Stimulated activated naive CD8-positive, alpha-beta T cell treated with anti-CD3 and anti-CD28 coated beads, Interleukin-15, amount 100 ng/mL, for 72 hours (primary cell): Measurements from ENCODE around the gene RNF183.
"Not testable (repeated sequence)": the region's sequence is repeated elsewhere in the genome, so short reads cannot be mapped to it uniquely, and the experiment has no call there.

ENCODE experiments used
- ATAC-seq: fragments of 150-1000 bp; cut with Tn5 transposase; 2 replicates; pipeline ENCODE4 v1.10.0; 2021; ENCODE audit warnings: mild to moderate bottlenecking, moderate library complexity
- DNase-seq, 2 donors: peaks; one replicate each; pipeline ENCODE4 v3.0.0; 2021 to 2022
- H3K27ac Mint-ChIP-seq, 2 donors: one replicate each; pipeline ENCODE4 v1.8.0; 2022; ENCODE audit warnings: mild to moderate bottlenecking in 2 of 2, mixed read lengths in 2 of 2, moderate library complexity in 2 of 2
- H3K27me3 Mint-ChIP-seq: one replicate; pipeline ENCODE4 v1.8.0; 2022; ENCODE audit warnings: mixed read lengths
- H3K4me1 Mint-ChIP-seq: one replicate; pipeline ENCODE4 v1.8.0; 2022; ENCODE audit warnings: mild to moderate bottlenecking, mixed read lengths
- H3K4me3 Mint-ChIP-seq, 2 donors: one replicate each; pipeline ENCODE4 v1.8.0; 2022; ENCODE audit warnings: mild to moderate bottlenecking in 2 of 2, mixed read lengths in 2 of 2, moderate library complexity in 1 of 2
- H3K9me3 Mint-ChIP-seq, 2 donors: one replicate each; pipeline ENCODE4 v1.8.0; 2022; ENCODE audit warnings: mixed read lengths in 2 of 2

Gene RNF183

DNA sequence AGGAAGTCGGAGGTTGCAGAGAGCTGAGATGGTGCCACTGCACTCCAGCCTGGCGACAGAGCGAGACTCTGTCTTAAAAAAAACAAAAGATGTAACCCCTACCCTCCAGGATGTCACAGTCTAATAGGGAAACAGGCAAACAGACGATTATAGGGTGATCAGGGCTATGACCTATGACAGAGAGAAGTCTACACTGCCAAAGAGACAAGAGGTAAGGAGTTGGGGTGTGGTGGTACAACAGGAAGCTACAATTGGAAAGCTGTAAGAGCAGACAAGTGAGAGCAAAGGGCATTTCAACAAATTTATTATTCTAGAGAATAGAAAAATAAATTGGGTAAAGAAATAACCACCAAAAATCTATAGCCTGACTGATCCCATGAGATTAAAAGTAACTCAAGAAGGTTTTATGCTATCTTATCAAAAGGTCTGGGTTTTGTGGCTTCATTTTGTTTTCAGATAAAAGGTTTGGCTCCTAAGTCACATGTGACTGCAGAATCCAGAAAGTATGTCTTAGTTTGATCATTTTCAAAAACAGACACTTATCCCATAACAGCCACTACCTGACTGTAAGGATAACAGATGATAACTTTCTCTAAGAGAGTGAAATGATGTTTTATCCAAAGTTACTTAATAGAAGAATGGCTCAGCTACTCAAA lies 35.1 kb downstream of the RNF183 start:
- ATAC-seq (no peak), DNase-seq (no peak)
- Mint-ChIP-seq H3K4me3 (no peak overlapping the region), H3K27me3 (no peaks in the 10 kb centered on the region), H3K27ac (peak overlapping the region; percentile 4 to 81), H3K9me3 (no peaks in the 10 kb centered on the region), H3K4me1 (peaks cover 8% of the 10 kb centered on the region)

DNA sequence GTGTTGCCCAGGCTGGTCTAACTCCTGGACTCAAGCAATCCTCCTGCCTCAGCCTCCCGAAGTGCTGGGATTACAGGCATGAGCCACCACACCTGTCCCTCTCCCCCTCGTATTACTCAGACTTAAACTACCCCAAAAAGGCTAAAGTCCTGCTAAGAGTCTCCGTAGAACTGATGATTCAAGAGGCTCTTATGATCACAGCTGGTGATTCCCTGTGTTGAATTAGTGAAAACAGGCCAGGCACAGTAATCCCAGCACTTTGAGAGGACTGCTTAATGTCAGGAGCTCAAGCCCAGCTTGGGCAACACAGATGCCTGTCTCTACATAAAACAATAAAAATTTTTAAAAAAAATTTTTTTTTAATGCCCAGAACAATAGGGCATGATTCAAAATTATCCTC lies 37.0 kb downstream of the RNF183 start:
- H3K4me3 Mint-ChIP-seq: no peak overlapping the region
- no peak for ATAC-seq

DNA sequence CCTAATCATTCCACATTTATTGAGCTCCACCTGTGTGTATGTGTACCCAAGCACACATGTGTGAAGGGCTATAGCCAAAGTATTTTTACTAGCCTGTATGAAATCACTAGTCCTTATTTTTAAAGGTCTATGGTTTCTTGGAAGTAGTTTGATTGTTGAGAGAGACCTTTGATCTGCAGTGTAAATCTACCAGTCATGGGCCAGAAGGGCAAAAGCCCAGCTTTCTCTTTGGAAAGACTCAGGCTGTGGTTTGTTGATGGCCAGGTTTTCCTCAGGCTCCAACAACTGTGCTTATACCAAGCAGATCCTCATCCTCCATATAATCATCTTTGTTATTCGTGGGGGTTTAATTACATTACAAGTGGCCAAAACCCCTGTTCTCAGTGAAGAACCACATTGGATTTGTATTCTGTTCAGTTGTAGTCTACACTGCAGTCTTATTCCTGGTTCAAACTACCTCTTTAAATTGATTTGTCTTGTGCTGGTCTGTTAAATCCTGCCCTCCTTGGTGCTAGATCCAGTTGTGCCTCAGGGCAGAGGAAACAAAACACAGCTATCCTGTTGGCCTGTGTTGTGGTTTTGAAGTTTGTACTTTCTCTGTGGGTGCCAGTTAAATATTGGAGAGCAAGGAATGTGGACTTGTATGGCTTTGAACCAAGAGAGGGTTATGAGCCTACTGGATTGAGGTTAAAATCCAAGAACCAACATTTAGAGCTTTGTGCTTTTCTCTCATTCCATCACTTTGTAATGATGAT lies 41.1 kb downstream of the RNF183 start:
- ATAC-seq: no peak
- Mint-ChIP-seq H3K27ac (peak overlapping the region; percentile 7 to 37), H3K4me1 (no peaks in the 10 kb centered on the region), H3K4me3 (no peak overlapping the region), H3K9me3 (no peaks in the 10 kb centered on the region), H3K27me3 (no peaks in the 10 kb centered on the region)
- DNase-seq: no peak

More for the DNA sequence above, 37.0 kb downstream of the RNF183 start:
- H3K4me1 Mint-ChIP-seq: peaks cover 8% of the 10 kb centered on the region
- no peak overlapping the region for H3K27ac Mint-ChIP-seq
- no peaks in the 10 kb centered on the region for H3K27me3 Mint-ChIP-seq
- DNase-seq: no peak
- no peaks in the 10 kb centered on the region for H3K9me3 Mint-ChIP-seq

DNA sequence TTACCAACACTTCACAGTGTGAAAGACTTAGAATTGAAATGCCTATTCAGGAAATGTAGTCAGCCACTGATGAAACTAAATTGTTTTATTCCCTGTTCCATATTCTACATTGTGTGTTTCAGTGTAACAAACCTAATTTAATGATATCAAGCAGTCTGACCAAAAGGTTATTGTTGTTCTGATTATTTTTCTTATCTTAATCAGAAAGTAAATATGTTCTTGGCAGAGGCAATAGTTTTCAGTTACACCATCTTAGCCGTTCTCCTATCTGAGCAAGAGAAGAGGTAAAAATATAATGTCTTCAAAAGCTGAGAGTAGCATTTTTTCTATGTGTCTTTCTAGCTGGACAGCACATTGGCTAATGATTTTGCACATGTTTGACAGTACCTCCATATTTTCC lies 44.9 kb downstream of the RNF183 start:
- DNase-seq (no peak), ATAC-seq (no peak)
- Mint-ChIP-seq H3K27me3 (no peaks in the 10 kb centered on the region), H3K27ac (no peak overlapping the region), H3K4me3 (no peak overlapping the region), H3K4me1 (no peaks in the 10 kb centered on the region), H3K9me3 (no peaks in the 10 kb centered on the region)

DNA sequence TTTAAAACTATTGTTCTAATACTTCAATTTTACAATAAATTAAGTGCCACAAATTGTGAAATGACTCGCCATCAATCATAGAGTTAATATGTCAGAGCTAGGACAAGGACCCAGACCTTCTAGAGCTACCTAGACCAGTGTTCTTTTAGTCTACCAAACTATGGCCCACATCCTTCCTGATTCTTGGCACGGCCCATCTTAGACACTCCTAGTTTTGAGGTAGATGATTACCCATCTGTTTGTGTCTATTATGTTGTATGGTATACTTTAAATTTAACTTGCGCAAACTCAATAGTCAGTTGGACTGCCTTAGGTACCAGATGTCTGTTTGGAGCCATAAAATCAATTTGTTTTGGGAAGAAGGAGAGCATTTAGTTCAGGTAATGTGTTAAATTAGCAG lies 45.3 kb downstream of the RNF183 start:
- no peak overlapping the region for H3K4me3 Mint-ChIP-seq
- H3K9me3 Mint-ChIP-seq: no peaks in the 10 kb centered on the region
- H3K27ac Mint-ChIP-seq: no peak overlapping the region
- no peaks in the 10 kb centered on the region for H3K4me1 Mint-ChIP-seq
- no peak for ATAC-seq
- no peaks in the 10 kb centered on the region for H3K27me3 Mint-ChIP-seq
- no peak for DNase-seq

DNA sequence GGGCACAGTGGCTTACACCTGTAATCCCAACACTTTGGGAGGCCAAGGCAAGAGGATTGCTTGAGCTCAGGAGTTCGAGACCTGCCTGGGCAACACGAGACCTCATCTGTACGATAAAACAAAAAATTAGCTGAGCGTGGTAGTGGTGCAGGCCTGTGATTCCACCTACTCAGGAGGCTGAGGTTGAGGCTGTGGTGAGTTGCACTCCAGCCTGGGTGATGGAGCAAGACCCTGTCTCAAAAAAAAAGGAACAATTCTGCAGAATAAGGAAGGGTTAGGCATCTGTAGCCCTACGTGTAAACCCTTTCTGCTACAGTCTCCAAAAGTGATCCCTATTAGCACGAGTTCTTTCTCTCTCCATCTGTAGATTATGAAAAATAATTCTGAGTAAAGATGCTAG lies 47.7 kb downstream of the RNF183 start:
- no peaks in the 10 kb centered on the region for H3K9me3 Mint-ChIP-seq
- H3K4me3 Mint-ChIP-seq: no peak overlapping the region
- H3K27me3 Mint-ChIP-seq: no peaks in the 10 kb centered on the region
- H3K4me1 Mint-ChIP-seq: no peaks in the 10 kb centered on the region
- no peak overlapping the region for H3K27ac Mint-ChIP-seq
- DNase-seq: no peak
- no peak for ATAC-seq

DNA sequence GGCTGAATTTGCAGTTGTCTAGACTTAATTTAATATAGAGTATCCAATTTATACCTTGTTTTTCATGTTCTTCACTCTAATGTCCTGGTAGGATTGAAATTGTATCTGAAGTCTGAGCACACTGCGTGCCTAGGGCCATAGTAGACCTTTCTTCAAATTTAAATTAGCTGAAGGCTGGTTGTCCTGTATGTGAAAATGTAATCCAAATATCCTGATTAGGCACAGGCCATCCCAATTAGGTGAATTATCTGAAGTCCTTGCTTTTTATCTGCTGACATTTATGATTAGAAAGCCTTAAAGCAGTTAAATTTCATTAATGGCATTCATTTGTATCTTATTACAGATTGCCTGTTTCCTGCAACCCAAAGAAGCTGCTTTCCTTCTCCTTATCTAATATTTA lies 48.2 kb downstream of the RNF183 start:
- no peaks in the 10 kb centered on the region for H3K27me3 Mint-ChIP-seq
- H3K4me3 Mint-ChIP-seq: no peak overlapping the region
- H3K27ac Mint-ChIP-seq: no peak overlapping the region
- H3K4me1 Mint-ChIP-seq: no peaks in the 10 kb centered on the region
- no peaks in the 10 kb centered on the region for H3K9me3 Mint-ChIP-seq
- ATAC-seq (no peak), DNase-seq (no peak)

DNA sequence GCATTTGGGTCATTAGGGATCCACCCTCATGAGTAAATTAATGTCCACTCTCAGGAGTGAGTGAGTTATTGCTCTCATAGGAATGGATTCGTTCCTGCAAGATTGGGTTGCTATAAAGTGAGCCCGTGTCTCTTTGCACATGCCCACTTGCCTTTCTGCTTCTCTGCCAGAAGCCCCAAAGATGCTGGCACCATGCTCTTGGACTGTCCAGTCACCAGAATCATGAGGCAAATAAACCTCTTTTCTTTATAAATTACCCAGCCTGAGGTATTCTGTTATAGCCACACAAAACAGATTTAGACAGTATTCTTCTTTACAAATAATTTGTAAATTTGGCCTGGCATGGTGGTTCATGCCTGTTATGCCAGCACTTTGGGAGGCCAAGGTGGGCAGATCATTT lies 52.4 kb downstream of the RNF183 start:
- DNase-seq: no peak
- Mint-ChIP-seq H3K4me3 (no peak overlapping the region), H3K27me3 (no peaks in the 10 kb centered on the region), H3K9me3 (no peaks in the 10 kb centered on the region), H3K27ac (no peak overlapping the region), H3K4me1 (no peaks in the 10 kb centered on the region)
- no peak for ATAC-seq

DNA sequence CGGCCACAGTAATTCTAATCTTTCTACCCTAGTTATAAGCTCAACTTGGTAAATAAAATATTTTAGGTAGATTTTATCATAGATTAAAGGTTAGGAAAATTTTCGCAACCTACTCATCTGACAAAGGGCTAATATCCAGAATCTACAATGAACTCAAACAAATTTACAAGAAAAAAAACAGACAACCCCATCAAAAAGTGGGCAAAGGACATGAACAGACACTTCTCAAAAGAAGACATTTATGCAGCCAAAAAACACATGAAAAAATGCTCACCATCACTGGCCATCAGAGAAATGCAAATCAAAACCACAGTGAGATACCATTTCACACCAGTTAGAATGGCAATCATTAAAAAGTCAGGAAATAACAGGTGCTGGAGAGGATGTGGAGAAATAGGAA lies 53.5 kb downstream of the RNF183 start:
- ATAC-seq, H3K9me3 Mint-ChIP-seq, H3K27me3 Mint-ChIP-seq, H3K4me1 Mint-ChIP-seq, DNase-seq, H3K4me3 Mint-ChIP-seq, H3K27ac Mint-ChIP-seq: not testable (repeated sequence)

DNA sequence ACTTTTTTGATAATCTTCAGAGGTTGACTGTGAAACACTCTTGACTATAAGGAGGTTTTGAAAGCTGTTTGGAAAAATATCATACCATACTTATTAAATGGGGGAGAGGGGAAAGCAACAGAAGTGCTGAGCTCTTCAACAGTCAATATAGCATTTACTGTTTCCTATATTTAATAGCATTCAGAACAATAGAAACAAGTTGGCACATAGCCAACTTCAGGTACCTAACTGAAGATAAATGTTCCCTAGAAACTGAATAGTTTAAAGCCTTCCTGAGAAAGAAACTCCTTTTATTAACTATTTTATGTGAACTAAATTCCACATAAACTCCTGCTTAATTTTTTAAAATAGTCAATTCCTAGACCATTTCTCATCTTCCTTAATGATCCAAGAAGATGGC lies 55.5 kb downstream of the RNF183 start:
- H3K27me3 Mint-ChIP-seq: no peaks in the 10 kb centered on the region
- H3K9me3 Mint-ChIP-seq: no peaks in the 10 kb centered on the region
- no peak overlapping the region for H3K27ac Mint-ChIP-seq
- ATAC-seq (no peak), DNase-seq (no peak)
- no peak overlapping the region for H3K4me3 Mint-ChIP-seq
- no peaks in the 10 kb centered on the region for H3K4me1 Mint-ChIP-seq
